Natural killer cell (primary cell): ENCODE measurements around the gene CLEC11A. TPM values are rescaled to one million over a fixed set of nuclear protein-coding genes. Genes with fewer than 3 reads are reported as not detected.

Experiments used
- total RNA-seq, 4 donors: library from RNA; stranded (reverse); fragments of 120-200 nt in 1 of 4; gene quantifications; one replicate each; pipeline versions ENCODE4 v1.2.3 to v1.2.4, GENCODE V29; 2013 to 2022

The CLEC11A gene
- total RNA-seq, 3 donors from 2014 or later (not counting 1 experiment from before 2014, with no cell fraction given), result 2.3 to 4.0 (median 3.3) TPM

Other genes starting within 250 kb of the CLEC11A start
- gene EMC10, start 246.9 kb upstream of the CLEC11A start, total RNA-seq, result 10 to 100 TPM; 79.5 to 85.1 (median 80.1) TPM
- under 1 TPM in 1 of 3 donors, not detected in 2; 0.59 TPM for gene GARIN5A, start 246.5 kb upstream of the CLEC11A start, total RNA-seq
- 10 to 100 TPM; 18.8 to 22.0 (median 20.3) TPM for gene JOSD2, start 212.2 kb upstream of the CLEC11A start, total RNA-seq
- not detected for gene ASPDH, start 209.5 kb upstream of the CLEC11A start, total RNA-seq
- gene LRRC4B, start 154.9 kb upstream of the CLEC11A start, total RNA-seq, result not detected
- not detected for gene SYT3, start 83.5 kb upstream of the CLEC11A start, total RNA-seq
- not detected for gene C19orf81, start 73.9 kb upstream of the CLEC11A start, total RNA-seq
- gene SHANK1, start 3.6 kb upstream of the CLEC11A start, total RNA-seq, result under 1 TPM; 0.05 to 0.75 (median 0.20) TPM
- not detected for gene GPR32, start 47.1 kb downstream of the CLEC11A start, total RNA-seq
- gene ACP4, start 67.1 kb downstream of the CLEC11A start, total RNA-seq, result not detected
- not detected for gene KLK1, start 100.4 kb downstream of the CLEC11A start, total RNA-seq
- gene KLK15, start 110.2 kb downstream of the CLEC11A start, total RNA-seq, result not detected
- gene KLK3, start 131.6 kb downstream of the CLEC11A start, total RNA-seq, result not detected
- not detected for gene KLK2, start 150.1 kb downstream of the CLEC11A start, total RNA-seq
- not detected for gene KLK4, start 188.0 kb downstream of the CLEC11A start, total RNA-seq
- gene KLK5, start 229.7 kb downstream of the CLEC11A start, total RNA-seq, result not detected
- gene KLK6, start 246.2 kb downstream of the CLEC11A start, total RNA-seq, result not detected